CMK (cell line): Measurements from ENCODE around the gene CLCF1.
"Not testable (repeated sequence)": the region's sequence is repeated elsewhere in the genome, so short reads cannot be mapped to it uniquely, and the experiment has no call there.

Source experiments
- DNase-seq: peaks from one replicate; pipeline ENCODE4 v3.0.0-alpha.2; 2010; ENCODE audit warnings: low read depth

The CLCF1 gene

DNA sequence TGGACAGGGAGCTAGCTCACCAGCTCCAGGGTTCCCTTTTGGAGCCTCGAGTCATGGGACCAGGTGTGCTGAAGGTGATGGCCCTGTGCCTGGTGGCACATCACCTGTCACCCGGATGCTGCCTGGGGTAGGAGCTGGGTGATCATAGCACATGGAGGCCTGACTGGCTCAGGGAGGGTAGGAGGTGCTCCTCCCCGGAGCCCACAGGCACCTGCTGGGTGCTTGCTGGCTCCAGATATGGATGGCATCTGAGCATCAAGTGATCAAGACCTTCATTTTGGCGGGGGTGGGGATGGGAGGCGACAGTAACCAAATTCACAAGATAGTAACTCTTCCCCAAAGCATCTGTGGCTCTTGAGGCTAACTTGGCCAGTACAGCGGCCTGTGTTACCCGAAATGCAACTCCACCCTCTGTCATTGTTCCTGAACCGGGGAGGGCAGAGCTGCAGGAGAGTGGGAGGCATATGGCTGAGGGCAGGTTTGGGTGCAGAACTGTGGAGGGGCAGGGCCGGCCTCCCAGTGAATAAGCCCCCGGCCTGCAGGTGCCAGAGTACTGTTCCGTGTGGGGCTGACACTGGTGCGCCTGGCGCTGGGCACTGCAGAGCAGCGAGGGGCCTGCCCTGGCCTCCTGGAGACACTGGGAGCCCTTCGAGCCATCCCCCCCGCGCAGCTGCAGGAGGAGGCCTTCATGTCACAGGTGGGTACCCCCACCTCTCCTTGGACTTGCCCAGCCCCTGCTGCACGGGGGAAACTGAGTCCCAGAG lies 35.2 kb upstream of the CLCF1 start:
- no peak for DNase-seq

DNA sequence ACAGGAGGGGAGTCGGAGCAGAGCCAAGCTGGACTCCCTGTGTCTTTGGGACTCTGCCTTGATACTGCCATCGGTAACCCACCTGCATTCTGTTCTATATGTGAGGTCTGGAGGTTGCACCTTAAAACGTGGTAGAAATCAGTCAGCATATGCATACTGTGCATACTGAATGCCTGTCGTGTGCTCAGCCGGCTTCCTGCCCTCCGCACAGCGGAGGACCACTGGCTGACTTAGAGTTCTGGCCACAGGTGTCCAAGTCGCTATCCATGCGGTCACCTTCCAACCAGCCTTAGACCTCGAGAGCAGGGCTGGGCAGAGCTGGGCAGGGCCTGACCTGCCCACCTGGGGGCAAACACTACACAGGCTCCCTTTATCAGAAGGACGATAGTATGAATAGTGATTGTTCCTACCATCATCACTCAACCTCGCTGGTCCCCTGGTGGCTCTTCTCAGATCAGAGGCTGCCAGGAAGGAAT lies 34.3 kb upstream of the CLCF1 start:
- DNase-seq, result no peak

DNA sequence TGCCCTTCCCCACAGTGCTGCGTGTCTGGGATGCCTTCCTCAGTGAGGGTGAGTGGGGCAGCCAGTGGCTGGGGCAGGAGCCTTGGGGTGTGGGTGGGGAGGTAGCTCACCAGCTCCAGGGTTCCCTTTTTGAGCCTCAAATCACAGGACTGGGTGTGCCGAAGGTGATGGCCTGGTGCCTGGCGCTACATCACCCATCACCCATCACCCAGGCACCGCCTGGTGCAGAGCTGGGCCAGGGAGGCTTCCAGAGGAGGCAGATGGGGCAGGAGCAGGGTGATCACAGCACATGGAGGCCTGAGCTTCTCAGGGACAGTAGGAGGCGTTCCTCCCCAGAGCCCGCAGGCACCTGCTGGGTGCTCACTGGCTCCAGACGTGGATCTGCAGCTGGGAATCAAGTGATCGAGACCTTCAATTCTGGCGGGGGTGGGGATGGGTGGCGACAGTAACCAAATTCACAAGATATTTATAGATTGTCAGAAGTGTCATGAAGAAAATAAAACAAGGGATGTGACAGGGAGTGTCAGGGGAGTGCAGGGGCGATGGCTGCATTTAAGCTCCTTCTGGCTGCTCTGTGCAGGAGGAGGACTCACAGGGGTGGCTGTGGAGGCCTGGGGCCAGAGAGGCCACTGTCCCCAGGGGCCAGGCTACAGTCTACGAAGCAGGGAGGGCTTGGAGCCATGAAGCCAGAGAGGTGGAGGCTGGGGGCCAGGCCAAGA lies 33.7 kb upstream of the CLCF1 start:
- no peak for DNase-seq

DNA sequence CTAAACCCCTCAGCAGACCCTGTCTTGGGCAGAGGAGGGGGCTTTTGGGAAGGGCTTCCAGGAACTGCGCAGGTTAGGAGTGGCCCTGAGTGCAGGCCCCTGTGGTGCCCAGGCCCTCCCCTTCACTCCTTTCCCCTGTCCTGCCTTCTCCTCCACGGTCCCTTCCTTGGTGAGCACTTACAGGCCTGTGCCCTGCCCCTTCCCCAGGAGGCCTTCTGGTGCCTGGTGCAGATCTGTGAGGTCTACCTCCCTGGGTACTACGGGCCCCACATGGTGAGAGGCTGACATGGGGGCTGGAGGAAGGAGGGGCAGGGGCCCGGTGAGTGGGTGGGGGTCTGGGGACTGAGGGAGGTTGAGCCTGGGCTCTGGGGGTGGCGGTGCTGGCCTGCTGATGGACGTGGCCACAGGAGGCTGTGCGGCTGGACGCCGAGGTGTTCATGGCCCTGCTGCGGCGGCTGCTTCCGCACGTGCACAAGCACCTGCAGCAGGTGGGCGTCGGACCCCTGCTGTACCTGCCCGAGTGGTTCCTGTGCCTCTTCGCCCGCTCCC lies 33.1 kb upstream of the CLCF1 start:
- no peak for DNase-seq

DNA sequence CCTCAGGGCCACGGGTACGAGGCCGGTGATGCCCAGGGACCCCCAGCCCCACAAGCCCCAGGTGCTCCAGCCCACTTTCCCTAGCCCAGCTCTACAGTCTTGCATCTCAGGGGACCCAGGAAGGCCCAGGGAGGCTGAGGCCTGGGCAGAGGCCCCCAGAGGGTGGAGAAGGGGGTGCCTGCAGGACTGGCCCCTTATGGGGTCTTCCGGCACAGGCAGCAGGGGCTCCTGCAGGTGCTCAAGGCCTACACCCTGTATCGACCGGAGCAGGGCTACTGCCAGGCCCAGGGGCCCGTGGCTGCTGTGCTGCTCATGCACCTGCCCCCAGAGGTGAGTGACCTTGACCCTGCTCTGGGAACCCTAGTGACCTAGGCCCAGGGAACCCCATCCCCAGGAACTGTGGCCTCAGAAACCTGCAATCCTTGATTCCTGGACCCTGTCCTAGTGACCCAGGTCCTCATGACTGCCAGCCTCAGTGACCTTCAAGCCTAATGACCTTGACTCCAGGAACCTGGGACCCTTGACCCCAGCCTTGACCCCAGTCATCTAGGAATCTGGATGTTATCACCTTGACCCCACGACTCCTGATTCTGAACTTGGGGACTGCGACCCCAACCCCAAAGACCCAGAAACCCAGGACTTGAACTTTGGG lies 32.4 kb upstream of the CLCF1 start:
- DNase-seq, result no peak

DNA sequence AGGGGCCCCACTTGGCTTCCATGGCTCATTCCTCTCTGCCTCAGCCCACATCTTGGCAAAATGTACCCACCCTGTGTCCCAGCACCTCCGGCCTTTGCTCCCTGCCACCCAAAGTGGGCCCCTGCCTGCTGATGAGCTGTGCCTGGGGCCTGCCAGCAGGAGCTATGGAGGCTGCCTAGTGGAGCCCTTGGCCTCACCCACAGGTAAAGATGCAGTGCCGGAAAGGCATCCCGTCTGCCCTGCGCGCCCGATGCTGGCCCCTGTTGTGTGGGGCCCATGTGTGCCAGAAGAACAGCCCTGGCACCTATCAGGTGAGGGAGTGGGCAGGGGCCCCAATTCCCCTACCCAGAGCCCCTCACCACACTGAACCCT lies 31.8 kb upstream of the CLCF1 start:
- no peak for DNase-seq

DNA sequence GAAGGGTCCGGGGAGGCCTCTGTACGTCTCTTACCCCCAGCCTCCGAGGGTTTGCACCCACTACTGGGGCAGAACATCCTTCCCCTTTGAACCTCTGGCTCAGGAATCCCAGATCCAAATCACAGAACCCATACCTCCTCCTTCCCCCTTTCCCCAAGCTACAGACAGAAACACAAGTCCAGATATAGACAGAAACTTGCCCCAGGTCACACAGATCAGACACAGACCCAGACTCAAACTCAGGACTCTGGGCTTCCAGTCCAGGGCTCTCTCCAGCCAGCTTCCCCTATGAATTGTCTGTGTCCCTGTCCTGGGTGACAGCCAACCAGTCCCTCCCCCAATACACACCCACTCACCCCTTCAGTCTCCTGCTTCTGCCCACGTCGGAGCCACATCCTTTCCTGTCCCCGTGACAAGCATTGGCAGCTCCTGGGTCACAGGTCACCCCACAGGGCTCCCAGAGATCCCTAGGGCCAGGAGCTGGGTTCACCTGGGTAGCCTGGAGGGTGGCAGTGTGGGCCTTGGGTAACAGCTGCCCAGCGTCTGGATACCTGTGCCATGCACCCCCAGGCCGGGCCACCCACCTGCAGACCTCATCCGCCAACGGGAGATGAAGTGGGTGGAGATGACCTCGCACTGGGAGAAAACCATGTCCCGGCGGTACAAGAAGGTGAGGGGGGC lies 31.3 kb upstream of the CLCF1 start:
- no peak for DNase-seq

DNA sequence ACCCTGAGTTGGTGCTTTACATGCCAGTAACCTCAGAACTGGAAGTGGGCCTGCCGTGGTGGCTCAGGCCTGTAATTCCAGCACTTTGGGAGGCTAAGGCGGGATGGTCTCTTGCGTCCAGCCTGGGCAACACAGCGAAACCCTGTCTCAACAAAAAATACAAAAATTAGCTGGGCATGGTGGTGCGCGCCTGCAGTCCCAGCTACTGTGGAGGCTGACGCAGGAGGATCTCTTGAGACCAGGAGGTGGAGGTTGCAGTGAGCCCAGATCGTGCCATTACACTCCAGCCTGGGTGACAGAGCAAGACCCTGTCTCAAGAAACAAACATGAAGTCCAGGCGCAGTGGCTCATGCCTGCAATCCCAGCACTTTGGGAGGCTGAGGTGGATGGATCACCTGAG lies 29.7 kb upstream of the CLCF1 start:
- not testable (repeated sequence) for DNase-seq

DNA sequence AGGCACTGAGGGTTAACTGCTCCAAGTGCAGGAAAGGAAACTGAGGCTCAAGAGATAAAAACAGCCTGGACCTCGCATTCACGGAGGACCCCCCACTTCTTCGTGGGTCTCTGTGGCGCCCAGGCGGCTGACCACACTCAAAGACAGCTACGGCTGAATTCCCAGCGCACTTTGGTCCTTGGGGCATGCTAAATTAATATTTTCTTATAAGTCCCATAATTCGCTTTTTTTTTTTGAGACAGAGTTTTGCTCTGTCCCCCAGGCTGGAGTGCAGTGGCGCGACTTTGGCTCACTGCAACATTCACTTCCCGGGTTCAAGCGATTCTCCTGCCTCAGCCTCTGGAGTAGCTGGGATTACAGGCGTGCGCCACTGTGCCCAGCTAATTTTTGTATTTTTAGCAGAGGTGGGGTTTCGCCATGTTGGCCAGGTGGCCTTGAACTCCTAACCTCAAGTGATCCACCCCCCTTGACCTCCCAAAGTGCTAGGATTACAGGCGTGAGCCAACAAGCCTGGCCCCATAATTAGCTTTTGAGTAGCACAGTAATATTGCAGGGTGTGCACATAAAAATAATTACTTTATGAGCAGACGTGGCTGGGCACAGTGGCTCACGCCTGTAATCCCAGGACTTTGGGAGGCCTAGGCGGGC lies 28.9 kb upstream of the CLCF1 start:
- not testable (repeated sequence) for DNase-seq

DNA sequence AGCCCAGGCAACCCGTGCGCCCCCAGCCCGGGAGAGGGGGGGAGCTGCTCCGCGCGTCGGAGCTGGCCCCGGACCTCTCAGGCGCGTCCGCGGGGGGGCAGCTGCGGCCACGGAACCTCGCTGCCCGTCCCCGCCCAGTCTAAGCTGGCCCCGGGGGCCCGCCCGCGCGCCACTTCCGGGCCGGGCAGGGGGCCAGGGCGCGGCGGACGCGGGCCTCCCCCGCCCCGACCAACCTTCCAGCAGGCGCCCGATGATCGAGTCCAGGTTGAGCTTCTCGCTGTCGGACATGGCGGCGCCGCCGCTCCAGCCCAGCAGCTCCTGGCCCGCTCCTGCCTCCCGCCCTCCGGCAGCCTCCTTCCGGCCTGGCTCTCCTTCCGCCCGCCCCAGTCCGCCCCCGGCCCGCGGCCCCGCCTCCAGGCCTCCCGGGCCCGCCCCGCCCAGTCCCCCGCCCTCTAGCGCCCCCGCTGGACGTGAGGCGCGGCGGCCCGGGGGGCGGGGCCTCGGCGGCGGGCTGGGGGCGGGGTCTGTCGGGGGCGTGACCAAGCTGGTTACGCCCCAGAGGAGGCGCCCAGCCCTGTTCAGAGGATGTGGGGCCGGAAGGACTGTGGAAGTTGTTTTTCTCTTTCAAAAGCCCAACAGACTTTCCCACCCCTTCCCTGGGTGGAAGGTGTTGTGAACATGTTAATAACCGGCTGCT lies 28.2 kb upstream of the CLCF1 start, which contains the start of gene PPP1CA:
Gene PPP1CA (minus strand): TSS at position 364 of the 697 bp plus-strand sequence. CDS start 76 bp downstream, at position 288.
- peak; percentile 89 for DNase-seq

DNA sequence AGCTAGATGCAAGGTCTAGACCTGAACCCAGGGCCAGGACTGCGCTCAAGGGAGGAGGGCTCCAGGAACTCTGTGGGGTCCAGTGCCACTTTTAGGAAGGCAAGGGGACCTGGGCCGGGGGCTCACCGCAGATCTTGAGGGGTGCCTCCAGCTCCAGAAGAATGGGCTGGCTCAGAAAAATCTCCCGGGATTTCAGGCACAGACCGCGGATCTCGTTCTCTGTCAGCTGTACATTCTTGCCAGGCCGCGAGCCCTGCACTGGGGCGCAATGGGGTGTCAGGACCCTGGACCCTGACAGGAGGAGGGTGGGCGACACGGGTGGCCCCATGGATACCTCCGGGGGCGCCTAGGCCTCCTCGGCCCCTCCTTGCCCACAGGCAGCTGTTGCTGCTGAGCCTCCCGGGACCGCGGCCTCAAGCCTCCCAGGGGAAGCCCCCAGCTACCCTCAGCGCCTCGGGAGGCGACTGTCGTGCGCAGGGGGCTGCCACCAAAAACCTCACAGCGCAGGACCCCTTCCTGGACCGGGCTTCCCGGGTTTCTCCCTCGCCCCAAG lies 27.6 kb upstream of the CLCF1 start:
- DNase-seq, result no peak

DNA sequence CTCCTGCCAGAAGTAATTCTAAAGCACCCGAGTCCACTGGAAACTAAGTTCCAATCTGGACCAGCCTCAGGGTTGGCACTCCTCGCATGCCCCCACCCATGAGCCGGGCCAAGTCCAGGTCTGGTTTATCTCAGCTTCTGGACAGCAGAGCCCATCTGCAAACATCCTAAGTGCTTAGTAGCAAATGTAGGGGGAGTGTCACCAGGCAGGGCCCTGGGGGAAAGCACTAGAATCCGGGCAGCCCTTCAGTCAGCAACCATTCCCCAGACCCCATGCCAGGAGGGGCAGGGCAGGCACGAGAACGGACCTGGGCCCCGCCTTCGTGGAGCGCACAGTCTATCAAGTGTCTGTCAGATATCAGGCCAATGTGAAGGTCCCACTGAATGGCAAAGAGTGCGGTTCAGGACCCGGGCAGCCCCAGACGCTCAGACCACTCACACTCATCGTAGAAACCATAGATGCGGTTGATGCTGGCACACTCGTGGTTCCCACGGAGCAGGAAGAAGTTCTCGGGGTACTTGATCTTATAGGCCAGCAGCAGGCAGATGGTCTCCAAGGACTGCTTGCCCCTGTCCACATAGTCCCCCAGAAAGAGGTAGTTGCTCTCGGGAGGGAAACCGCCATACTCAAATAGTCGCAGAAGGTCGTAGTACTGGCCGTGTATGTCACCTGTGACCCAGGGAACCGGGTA lies 27.0 kb upstream of the CLCF1 start:
- DNase-seq, result no peak

DNA sequence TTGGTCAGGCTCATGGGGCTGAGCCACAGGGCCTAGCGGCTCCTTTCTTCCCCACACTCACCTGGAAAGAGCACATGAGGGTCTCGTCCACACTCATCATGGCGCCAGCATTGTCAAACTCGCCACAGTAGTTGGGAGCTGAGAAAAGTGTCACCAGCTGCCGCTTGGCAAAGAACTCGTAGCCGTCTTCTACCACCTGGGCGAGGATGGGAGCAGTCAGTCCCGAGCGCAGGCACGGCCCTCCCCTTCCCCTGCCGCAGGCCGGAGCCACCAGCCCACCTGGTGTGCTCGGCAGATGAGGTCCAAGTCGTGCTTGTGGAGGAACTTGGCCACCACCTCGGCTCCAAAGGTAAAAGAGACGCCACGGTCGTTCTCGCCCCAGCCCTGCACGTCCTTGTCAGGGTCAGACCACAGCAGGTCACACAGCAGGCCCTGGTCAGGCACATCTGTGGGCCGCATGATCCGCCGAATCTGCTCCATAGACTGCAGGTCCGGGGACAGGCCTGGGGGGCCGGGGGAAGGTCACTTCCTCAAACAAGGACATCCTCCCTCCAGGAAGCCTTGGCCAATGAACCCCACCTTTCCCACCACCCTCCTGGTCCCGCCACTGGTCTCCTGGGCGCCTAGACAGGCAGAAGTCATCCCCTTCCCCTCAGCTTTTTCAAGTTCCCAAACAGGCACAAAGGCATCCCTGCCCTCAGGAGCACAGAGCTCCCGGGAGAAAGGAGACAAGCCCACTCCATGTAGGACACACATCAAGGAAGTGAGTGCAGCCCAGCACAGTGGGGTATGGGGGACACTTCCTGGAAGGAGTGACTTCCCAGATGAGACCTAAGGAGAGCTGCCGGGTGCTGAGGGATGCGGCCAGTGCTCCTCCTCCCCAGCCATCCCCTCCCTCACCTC lies 25.5 kb upstream of the CLCF1 start:
- no peak for DNase-seq

DNA sequence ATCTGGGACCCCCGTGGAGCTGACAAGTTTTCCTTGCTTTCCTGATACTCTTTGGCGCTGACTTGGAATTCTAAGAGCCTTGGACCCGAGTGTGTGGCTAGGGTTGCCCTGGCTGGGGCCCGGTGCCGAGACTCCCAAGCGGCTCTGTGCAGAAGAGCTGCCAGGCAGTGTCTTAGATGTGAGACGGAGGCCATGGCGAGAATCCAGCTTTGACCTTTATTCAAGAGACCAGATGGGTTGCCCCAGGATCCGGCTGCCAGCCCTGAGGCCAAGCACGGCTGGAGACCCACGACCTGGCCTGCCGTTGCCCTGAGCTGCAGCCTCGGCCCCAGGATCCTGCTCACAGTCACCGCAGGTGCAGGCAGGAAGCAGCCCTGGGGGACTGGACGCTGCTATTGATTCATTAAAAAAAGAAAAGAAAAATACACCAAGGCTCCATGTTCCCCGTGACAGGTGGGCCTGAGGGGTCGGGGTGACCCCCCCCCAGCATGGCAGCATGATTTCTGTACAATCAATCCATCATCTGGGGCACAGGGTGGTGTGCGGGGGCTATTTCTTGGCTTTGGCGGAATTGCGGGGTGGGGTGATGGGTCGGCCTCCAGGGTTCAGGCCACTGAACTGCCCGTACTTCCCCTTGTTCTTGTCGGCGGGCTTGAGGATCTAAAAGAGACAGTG lies 24.7 kb upstream of the CLCF1 start:
- DNase-seq, result no peak

DNA sequence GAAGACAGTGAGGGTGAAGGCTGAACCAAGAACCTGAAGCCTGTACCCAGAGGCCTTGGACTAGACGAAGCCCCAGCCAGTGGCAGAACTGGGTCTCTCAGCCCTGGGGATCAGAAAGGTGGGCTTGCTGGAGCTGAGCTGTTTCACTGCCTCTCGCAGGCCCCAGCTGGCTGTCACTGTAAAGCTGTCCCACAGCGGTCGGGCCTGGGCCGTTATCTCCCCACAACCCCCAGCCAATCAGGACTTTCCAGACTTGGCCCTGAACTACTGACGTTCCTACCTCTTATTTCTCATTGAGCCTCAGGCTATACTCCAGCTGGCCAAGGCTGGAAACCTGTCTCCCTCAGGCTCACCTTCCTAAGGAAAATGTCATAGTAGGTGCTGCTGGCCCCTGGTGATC lies 24.1 kb upstream of the CLCF1 start:
- DNase-seq, result no peak

DNA sequence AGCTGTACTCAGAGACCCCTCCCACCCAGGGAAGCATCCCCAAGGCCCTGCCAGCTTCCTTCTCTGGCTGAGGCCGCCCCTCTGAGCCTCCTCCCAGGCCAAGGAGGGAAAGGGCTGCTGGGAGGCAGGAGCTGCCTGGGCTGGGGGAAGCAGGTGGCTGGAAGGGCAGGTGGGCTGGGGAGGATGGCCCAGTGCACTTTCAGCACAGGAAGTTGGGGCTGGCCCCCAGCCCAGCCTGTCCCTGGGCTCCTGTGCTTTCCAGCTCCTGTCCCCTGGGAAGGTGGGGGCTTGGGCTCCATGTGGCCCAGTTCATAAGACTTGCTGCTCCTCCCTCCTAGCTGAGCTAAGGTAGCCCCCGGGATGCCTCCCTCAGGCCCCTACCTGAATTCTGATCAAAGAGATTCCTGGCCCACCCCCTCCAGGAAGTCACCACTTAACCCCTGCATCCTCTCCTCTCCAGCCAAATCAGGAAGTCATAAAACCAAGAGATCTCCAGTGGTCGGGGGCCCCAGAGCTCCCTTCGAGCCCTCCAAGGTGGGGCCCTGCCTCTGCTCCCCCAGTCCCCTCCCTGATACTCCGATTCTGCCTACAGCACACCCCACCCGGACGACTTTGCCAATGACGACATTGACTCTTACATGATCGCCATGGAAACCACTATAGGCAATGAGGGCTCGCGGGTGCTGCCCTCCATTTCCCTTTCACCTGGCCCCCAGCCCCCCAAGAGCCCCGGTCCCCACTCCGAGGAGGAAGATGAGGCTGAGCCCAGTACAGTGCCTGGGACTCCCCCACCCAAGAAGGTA lies 23.4 kb upstream of the CLCF1 start:
- DNase-seq, result no peak

DNA sequence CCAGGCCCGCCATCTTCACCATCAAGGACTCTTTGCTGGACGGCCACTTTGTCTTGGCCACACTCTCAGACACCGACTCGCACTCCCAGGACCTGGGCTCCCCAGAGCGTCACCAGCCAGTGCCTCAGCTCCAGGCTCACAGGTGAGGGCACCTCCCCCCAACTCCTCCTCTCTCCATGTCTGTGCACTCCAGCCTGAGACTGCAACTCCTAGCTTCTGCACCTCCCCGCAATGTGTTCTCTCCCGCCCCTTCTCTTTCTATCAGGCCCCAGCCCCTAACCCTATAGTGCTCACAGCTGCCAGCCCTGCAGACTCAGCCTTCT lies 22.8 kb upstream of the CLCF1 start:
- no peak for DNase-seq
